Neural cell (in vitro differentiated cells): ENCODE measurements around the gene LUZP4. TPM values are rescaled to one million over a fixed set of nuclear protein-coding genes. Genes with fewer than 3 reads are reported as not detected.

Source experiments
- H2AFZ ChIP-seq: fragments of 200-600, 300-800 bp; sonication (generic), shearing (Covaris generic); 2 replicates; pipeline ENCODE4 v1.6.0; 2014; ENCODE audit warnings: low read depth, mild to moderate bottlenecking, antibody characterized with exemption, low read length, moderate library complexity
- H3F3A ChIP-seq: fragments of 200-600 bp; shearing (Covaris generic); 2 replicates; pipeline ENCODE4 v1.6.1; 2016; ENCODE audit warnings: mild to moderate bottlenecking, moderate library complexity, mixed read lengths, antibody characterized with exemption, low read length; ENCODE audit not compliant: insufficient read depth, poor library complexity, severe bottlenecking
- H3K27ac ChIP-seq: fragments of 200-600, 300-800 bp; sonication (generic), shearing (Covaris generic); 2 replicates; pipeline ENCODE4 v1.5.1; 2014; ENCODE audit warnings: mild to moderate bottlenecking, low read length, moderate library complexity
- H3K27me3 ChIP-seq: fragments of 300-800, 200-600 bp; sonication (generic), shearing (Covaris generic); 2 replicates; pipeline ENCODE4 v1.6.0; 2014; ENCODE audit warnings: mild to moderate bottlenecking, low read depth, low read length, moderate library complexity; ENCODE audit not compliant: insufficient read depth
- H3K36me3 ChIP-seq: fragments of 300-800, 200-600 bp; sonication (generic), shearing (Covaris generic); 2 replicates; pipeline ENCODE4 v1.5.1; 2014; ENCODE audit warnings: mild to moderate bottlenecking, antibody characterized with exemption, low read length, moderate library complexity; ENCODE audit not compliant: insufficient read depth
- H3K4me2 ChIP-seq: fragments of 300-800, 200-600 bp; sonication (generic), shearing (Covaris generic); 2 replicates; pipeline ENCODE4 v1.6.0; 2014; ENCODE audit warnings: mild to moderate bottlenecking, low read length
- H3K4me3 ChIP-seq: fragments of 300-800, 200-600 bp; sonication (generic), shearing (Covaris generic); 2 replicates; pipeline ENCODE4 v1.5.1; 2014; ENCODE audit warnings: mild to moderate bottlenecking, low read length, moderate library complexity
- H3K79me2 ChIP-seq: fragments of 200-600 bp; shearing (Covaris generic); replicated peaks from 2 replicates; pipeline ENCODE4 v1.6.0; 2014; ENCODE audit warnings: mild to moderate bottlenecking, low read length, moderate library complexity; ENCODE audit not compliant: insufficient read depth
- H3K9ac ChIP-seq: fragments of 300-800, 200-600 bp; sonication (generic), shearing (Covaris generic); 2 replicates; pipeline ENCODE4 v1.6.1; 2016; ENCODE audit warnings: mild to moderate bottlenecking, low read length, mixed read lengths
- H3K9me2 ChIP-seq: fragments of 200-600 bp; shearing (Covaris generic); 2 replicates; pipeline ENCODE4 v1.6.1; 2016; ENCODE audit warnings: mild to moderate bottlenecking, low read length, mixed read lengths; ENCODE audit not compliant: insufficient read depth
- H3K9me3 ChIP-seq: fragments of 200-600, 300-800 bp; sonication (generic), shearing (Covaris generic); 2 replicates; pipeline ENCODE4 v1.6.1; 2016; ENCODE audit warnings: mild to moderate bottlenecking, mixed run types, low read length, moderate library complexity, mixed read lengths
- H4K20me1 ChIP-seq: fragments of 200-600 bp; shearing (Covaris generic); 2 replicates; pipeline ENCODE4 v1.6.1; 2016; ENCODE audit warnings: mild to moderate bottlenecking, mixed run types; ENCODE audit not compliant: insufficient read depth
- CTCF ChIP-seq: fragments of 450-650 bp; IDR thresholded peaks from 2 replicates; pipeline ENCODE4 v1.5.1; 2014; ENCODE audit warnings: antibody characterized with exemption, mild to moderate bottlenecking, moderate library complexity; ENCODE audit not compliant: poor library complexity, severe bottlenecking
- EP300 ChIP-seq: fragments of 450-650 bp; conservative IDR thresholded peaks from 2 replicates; pipeline ENCODE4 v1.6.1; 2014; ENCODE audit warnings: antibody characterized with exemption, mild to moderate bottlenecking, moderate library complexity; ENCODE audit not compliant: poor library complexity, severe bottlenecking
- EZH2 ChIP-seq: fragments of 200-600, 300-800 bp; shearing (Covaris generic), sonication (generic); IDR thresholded peaks from 2 replicates; pipeline ENCODE4 v1.6.1; 2014; ENCODE audit warnings: antibody characterized with exemption, low read length, borderline replicate concordance, mild to moderate bottlenecking; ENCODE audit not compliant: insufficient read depth, poor library complexity, severe bottlenecking
- MXI1 ChIP-seq: fragments of 450-650 bp; conservative IDR thresholded peaks from 2 replicates; pipeline ENCODE4 v1.6.1; 2014; ENCODE audit warnings: antibody characterized with exemption, mild to moderate bottlenecking; ENCODE audit not compliant: poor library complexity, severe bottlenecking
- POLR2AphosphoS5 ChIP-seq: IDR thresholded peaks from 2 replicates; pipeline ENCODE4 v1.6.1; 2012
- RAD21 ChIP-seq: fragments of 450-650 bp; conservative IDR thresholded peaks from 2 replicates; pipeline ENCODE4 v1.6.1; 2014; ENCODE audit warnings: antibody characterized with exemption, mild to moderate bottlenecking, moderate library complexity
- REST ChIP-seq: IDR thresholded peaks from 2 replicates; pipeline ENCODE4 v1.6.1; 2012; ENCODE audit warnings: borderline replicate concordance
- SMC3 ChIP-seq: fragments of 450-650 bp; conservative IDR thresholded peaks from 2 replicates; pipeline ENCODE4 v1.6.1; 2014; ENCODE audit warnings: antibody characterized with exemption, mild to moderate bottlenecking, moderate library complexity; ENCODE audit not compliant: poor library complexity
- TAF1 ChIP-seq: IDR thresholded peaks from 2 replicates; pipeline ENCODE4 v1.6.1; 2012; ENCODE audit warnings: low read depth
- polyA plus RNA-seq: library from polyadenylated mRNA; depleted of rRNA; stranded (reverse); fragments of >200 nt; gene quantifications from 2 replicates; pipeline ENCODE4 v1.2.3, GENCODE V29; 2014

The LUZP4 gene
- polyA plus RNA-seq, 1 donor from 2014 or later: not detected

GRCh38 chrX:115261148-115261547 is 28.4 kb upstream of the LUZP4 start:
- no peaks in the 10 kb centered on the region for H3K36me3 ChIP-seq
- no peak for TF ChIP-seq MXI1
- no peak for TF ChIP-seq CTCF
- TF ChIP-seq SMC3: no peak
- TF ChIP-seq RAD21: no peak
- TF ChIP-seq REST: no peak
- no peak for TF ChIP-seq EP300
- TF ChIP-seq EZH2: no peak
- no peak for TF ChIP-seq TAF1
- no peak for TF ChIP-seq POLR2AphosphoS5
- H3K27ac ChIP-seq: no peak overlapping the region
- H3K9me3 ChIP-seq: no peaks in the 10 kb centered on the region
- no peak overlapping the region for H3K4me3 ChIP-seq
- no peaks in the 10 kb centered on the region for H3K9me2 ChIP-seq
- H3F3A ChIP-seq: no peaks in the 10 kb centered on the region
- H3K4me2 ChIP-seq: no peak overlapping the region
- no peaks in the 10 kb centered on the region for H3K27me3 ChIP-seq
- H2AFZ ChIP-seq: no peak overlapping the region
- no peak overlapping the region for H3K9ac ChIP-seq
- no peaks in the 10 kb centered on the region for H3K79me2 ChIP-seq
- H4K20me1 ChIP-seq: no peaks in the 10 kb centered on the region

- H3K36me3 ChIP-seq: no peaks in the 10 kb centered on the region
Measured at GRCh38 chrX:115264009-115264408, 25.5 kb upstream of the LUZP4 start.

More at GRCh38 chrX:115264009-115264408, 25.5 kb upstream of the LUZP4 start:
- Histone ChIP-seq H3K27ac (no peak overlapping the region), H3K9me2 (no peaks in the 10 kb centered on the region), H3F3A (no peaks in the 10 kb centered on the region), H2AFZ (no peak overlapping the region), H3K79me2 (no peaks in the 10 kb centered on the region), H4K20me1 (no peaks in the 10 kb centered on the region), H3K9me3 (no peaks in the 10 kb centered on the region), H3K27me3 (no peaks in the 10 kb centered on the region), H3K9ac (no peak overlapping the region), H3K4me3 (no peak overlapping the region), H3K4me2 (no peak overlapping the region)
- TF ChIP-seq SMC3: no peak
- TF ChIP-seq MXI1: no peak
- no peak for TF ChIP-seq EZH2
- TF ChIP-seq TAF1: no peak
- TF ChIP-seq RAD21: no peak
- TF ChIP-seq EP300: no peak
- TF ChIP-seq REST: no peak
- no peak for TF ChIP-seq CTCF
- no peak for TF ChIP-seq POLR2AphosphoS5
